ENCODE results near the gene PSORS1C2. TPM values are rescaled to one million over a fixed set of nuclear protein-coding genes. Genes with fewer than 3 reads are reported as not detected.
A peak's percentile ranks its signal among the peaks of the same experiment; 100 is the strongest.

The PSORS1C2 gene
- total RNA-seq, 1 donor from 2014 or later = not detected

DNA sequence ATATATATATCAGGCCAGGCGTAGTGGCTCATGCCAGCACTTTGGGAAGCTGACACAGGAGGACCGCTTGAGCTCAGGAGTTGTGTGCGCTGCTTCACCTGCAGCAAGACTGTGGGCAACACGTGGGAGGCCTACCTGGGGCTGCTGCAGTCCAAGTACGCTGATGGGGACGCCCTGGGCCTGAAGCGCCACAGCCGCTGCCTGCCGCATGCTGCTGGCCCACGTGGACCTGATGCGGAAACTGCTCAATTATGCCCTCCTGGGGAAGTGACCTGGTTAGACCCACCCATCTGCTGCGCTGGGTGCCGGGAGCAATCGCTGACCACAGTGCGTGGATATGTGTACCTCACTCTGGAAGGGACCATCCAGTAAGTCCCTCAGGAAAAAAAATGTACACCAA is 1.8 kb upstream of the PSORS1C2 start:
- no peaks in the 10 kb centered on the region for H3K27me3 Mint-ChIP-seq (ENCODE audit: low read depth)
- H3K4me3 Mint-ChIP-seq = no peak overlapping the region
- H3K27ac Mint-ChIP-seq (ENCODE audit: unreplicated experiment) = no peak overlapping the region
- H3K9me3 Mint-ChIP-seq = peaks cover 4% of the 10 kb centered on the region
- TF ChIP-seq, protein P1, sequence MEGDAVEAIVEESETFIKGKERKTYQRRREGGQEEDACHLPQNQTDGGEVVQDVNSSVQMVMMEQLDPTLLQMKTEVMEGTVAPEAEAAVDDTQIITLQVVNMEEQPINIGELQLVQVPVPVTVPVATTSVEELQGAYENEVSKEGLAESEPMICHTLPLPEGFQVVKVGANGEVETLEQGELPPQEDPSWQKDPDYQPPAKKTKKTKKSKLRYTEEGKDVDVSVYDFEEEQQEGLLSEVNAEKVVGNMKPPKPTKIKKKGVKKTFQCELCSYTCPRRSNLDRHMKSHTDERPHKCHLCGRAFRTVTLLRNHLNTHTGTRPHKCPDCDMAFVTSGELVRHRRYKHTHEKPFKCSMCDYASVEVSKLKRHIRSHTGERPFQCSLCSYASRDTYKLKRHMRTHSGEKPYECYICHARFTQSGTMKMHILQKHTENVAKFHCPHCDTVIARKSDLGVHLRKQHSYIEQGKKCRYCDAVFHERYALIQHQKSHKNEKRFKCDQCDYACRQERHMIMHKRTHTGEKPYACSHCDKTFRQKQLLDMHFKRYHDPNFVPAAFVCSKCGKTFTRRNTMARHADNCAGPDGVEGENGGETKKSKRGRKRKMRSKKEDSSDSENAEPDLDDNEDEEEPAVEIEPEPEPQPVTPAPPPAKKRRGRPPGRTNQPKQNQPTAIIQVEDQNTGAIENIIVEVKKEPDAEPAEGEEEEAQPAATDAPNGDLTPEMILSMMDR (conservative IDR thresholded peaks at IDR 0.05) = no peak
- H3K36me3 Mint-ChIP-seq (ENCODE audit: low read depth) = no peaks in the 10 kb centered on the region
- H3K4me1 Mint-ChIP-seq = peaks cover 25% of the 10 kb centered on the region
- DNase-seq (ENCODE audit: low read depth, low spot score) = no peak

- H3K9me3 Mint-ChIP-seq = peaks cover 4% of the 10 kb centered on the region
- peaks cover 25% of the 10 kb centered on the region for H3K4me1 Mint-ChIP-seq
- DNase-seq (ENCODE audit: low read depth, low spot score) = no peak
- no peak overlapping the region for H3K4me3 Mint-ChIP-seq
- TF ChIP-seq, protein P1 (conservative IDR thresholded peaks at IDR 0.05) = no peak
- H3K36me3 Mint-ChIP-seq (ENCODE audit: low read depth) = no peaks in the 10 kb centered on the region
- H3K27ac Mint-ChIP-seq (ENCODE audit: unreplicated experiment) = peak overlapping the region; percentile 82
- H3K27me3 Mint-ChIP-seq (ENCODE audit: low read depth) = no peaks in the 10 kb centered on the region
Measured at GRCh38 chr6:31139599-31139998, 733 bp upstream of the PSORS1C2 start.

GRCh38 chr6:31135710-31136109 is 3.2 kb downstream of the PSORS1C2 start:
- TF ChIP-seq, protein P1 (conservative IDR thresholded peaks at IDR 0.05) = no peak
- Mint-ChIP-seq H3K4me1 (peaks cover 11% of the 10 kb centered on the region), H3K36me3 (ENCODE audit: low read depth) (no peaks in the 10 kb centered on the region), H3K4me3 (no peak overlapping the region), H3K27me3 (ENCODE audit: low read depth) (no peaks in the 10 kb centered on the region), H3K27ac (ENCODE audit: unreplicated experiment) (peak overlapping the region; percentile 19), H3K9me3 (peaks cover 4% of the 10 kb centered on the region)
- DNase-seq (ENCODE audit: low read depth, low spot score) = no peak

DNA sequence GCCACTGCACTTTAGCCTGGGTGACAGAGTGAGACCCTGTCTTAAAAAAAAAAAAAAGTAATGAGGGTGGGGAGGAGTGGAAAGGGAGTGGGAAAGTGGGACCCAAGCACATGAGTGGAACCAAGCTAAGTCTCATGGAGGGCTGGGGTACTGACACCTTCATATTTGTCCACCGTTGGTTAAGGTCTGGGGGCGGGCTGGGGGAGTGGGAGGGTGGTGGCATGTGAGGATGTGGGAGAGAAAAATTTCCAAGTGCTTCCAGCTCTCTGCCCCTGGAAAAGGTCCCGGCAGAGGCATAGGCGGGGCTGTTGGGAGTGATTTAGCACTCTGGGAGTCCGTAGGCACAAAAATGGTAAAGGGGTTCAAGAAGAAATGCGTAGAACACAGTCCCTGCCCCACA is 6.1 kb downstream of the PSORS1C2 start:
- Mint-ChIP-seq H3K4me3 (no peak overlapping the region), H3K36me3 (ENCODE audit: low read depth) (no peaks in the 10 kb centered on the region), H3K27ac (ENCODE audit: unreplicated experiment) (no peak overlapping the region), H3K4me1 (peaks cover 10% of the 10 kb centered on the region), H3K9me3 (peaks cover 4% of the 10 kb centered on the region), H3K27me3 (ENCODE audit: low read depth) (peaks cover 17% of the 10 kb centered on the region)
- DNase-seq (ENCODE audit: low read depth, low spot score) = no peak
- TF ChIP-seq, protein P1 (conservative IDR thresholded peaks at IDR 0.05) = no peak

DNA sequence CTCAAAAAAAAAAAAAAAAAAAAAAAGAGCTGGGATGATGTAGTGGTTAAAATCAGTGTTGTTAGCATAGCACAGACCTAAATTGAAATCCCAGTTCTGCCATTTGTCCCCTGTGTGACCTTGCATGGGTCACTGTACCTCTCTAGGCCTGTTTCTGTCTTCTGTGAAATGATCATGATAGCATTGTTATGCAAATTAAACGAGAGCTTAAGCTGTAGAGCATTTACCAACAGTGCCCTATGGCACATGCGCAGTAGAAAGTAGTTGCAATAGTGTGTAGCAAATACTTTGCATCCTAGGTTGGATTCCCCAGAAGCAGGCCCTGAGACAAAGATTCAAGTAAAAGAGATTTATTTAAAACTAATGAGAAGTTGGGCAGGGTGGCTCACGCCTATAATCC is 7.3 kb downstream of the PSORS1C2 start:
- H3K27ac Mint-ChIP-seq (ENCODE audit: unreplicated experiment) = no peak overlapping the region

More for the DNA sequence above, 7.3 kb downstream of the PSORS1C2 start:
- peaks cover 5% of the 10 kb centered on the region for H3K4me1 Mint-ChIP-seq
- H3K27me3 Mint-ChIP-seq (ENCODE audit: low read depth) = peaks cover 17% of the 10 kb centered on the region
- no peaks in the 10 kb centered on the region for H3K9me3 Mint-ChIP-seq
- no peak for DNase-seq (ENCODE audit: low read depth, low spot score)
- TF ChIP-seq, protein P1 (conservative IDR thresholded peaks at IDR 0.05) = no peak
- H3K4me3 Mint-ChIP-seq = no peak overlapping the region
- H3K36me3 Mint-ChIP-seq (ENCODE audit: low read depth) = no peaks in the 10 kb centered on the region

Data from neural crest cell (in vitro differentiated cells).